K562 (cell line): ENCODE data around the gene XRCC3. TPM values are rescaled to one million over a fixed set of nuclear protein-coding genes. Genes with fewer than 3 reads are reported as not detected.

Source experiments
- ATAC-seq: fragments of 200-7000 bp; cut with Tn5 transposase; 3 replicates; pipeline ENCODE4 v1.9.1; 2020; ENCODE audit warnings: moderate library complexity
- BruUV-seq: library from RNA; stranded (reverse); fragments of 400-500 nt; replicated peaks from 2 replicates; lab custom pipeline; 2021; lab: Mats Ljungman, UMichigan
- CTCF ChIA-PET: fragments of 300-600 bp; formaldehyde crosslinking; extraction: SDS; loops from one replicate; lab custom pipeline; 2021; ENCODE audit warnings: low intra/inter-chr PET ratio; lab: Yijun Ruan, JAX
- POLR2A ChIA-PET: fragments of 300-600, 350-650 bp; sonication (Branson Sonifier 250); formaldehyde crosslinking; extraction: SDS; loops from one replicate; lab custom pipeline; 2021; ENCODE audit warnings: antibody characterized with exemption, inconsistent platforms; lab: Yijun Ruan, JAX
- DNase-seq, 4 experiments: peaks; one replicate each; pipeline versions ENCODE4 v3.0.0 to v3.0.0-alpha.2; 2011 to 2018; ENCODE audit warnings: low spot score in 3 of 4, mixed read lengths in 3 of 4; ENCODE audit errors: extremely low read depth in 1 of 4
- FAIRE-seq: peaks from 2 replicates; lab custom pipeline; 2011; peaks lifted over from hg19 to GRCh38; lab: Jason Lieb, UNC
- H2AFZ ChIP-seq: 2 replicates; pipeline ENCODE4 v1.6.0; 2011; ENCODE audit warnings: low read depth, low read length, control low read depth, inconsistent platforms
- H3K27ac ChIP-seq: fragments of 200-600 bp; 3 replicates; pipeline ENCODE4 v1.8.0; 2011; ENCODE audit warnings: low read depth, mild to moderate bottlenecking, control low read depth, inconsistent platforms, low read length, moderate library complexity, mixed read lengths; ENCODE audit errors: extremely low read depth
- H3K27me3 ChIP-seq, 2 experiments: fragments of 300-600 bp in 1 of 2; 2 replicates in 1 of 2; 3 replicates in 1 of 2; pipeline versions ENCODE4 v1.6.0 to v1.8.0; 2011; ENCODE audit warnings: inconsistent platforms in 2 of 2, low read length in 2 of 2, mild to moderate bottlenecking in 1 of 2, mixed read lengths in 1 of 2, moderate library complexity in 1 of 2; ENCODE audit not compliant: control insufficient read depth in 2 of 2, insufficient read depth in 2 of 2
- H3K36me3 ChIP-seq: fragments of 300-600 bp; 3 replicates; pipeline ENCODE4 v1.8.0; 2011; ENCODE audit warnings: mild to moderate bottlenecking, low read length, inconsistent platforms; ENCODE audit not compliant: control insufficient read depth, insufficient read depth
- H3K4me1 ChIP-seq, 2 experiments: fragments of 200-600 bp in 1 of 2; replicated peaks in 1 of 2; 2 replicates in 1 of 2; 3 replicates in 1 of 2; pipeline versions ENCODE4 v1.5.1 to v1.8.0; 2011; ENCODE audit warnings: inconsistent platforms in 2 of 2, low read length in 2 of 2, mild to moderate bottlenecking in 1 of 2, mixed read lengths in 1 of 2, moderate library complexity in 1 of 2; ENCODE audit not compliant: control insufficient read depth in 2 of 2, insufficient read depth in 2 of 2
- H3K4me2 ChIP-seq: 2 replicates; pipeline ENCODE4 v1.6.1; 2011; ENCODE audit warnings: low read length, control low read depth, inconsistent platforms, mixed read lengths; ENCODE audit not compliant: insufficient read depth
- H3K4me3 ChIP-seq: fragments of 200-600 bp; sonication (generic), shearing (Covaris generic); 2 replicates; pipeline ENCODE4 v1.5.1; 2016; ENCODE audit warnings: control low read depth, inconsistent platforms
- H3K79me2 ChIP-seq: fragments of 200-600 bp; 3 replicates; pipeline ENCODE4 v1.8.0; 2011; ENCODE audit warnings: low read length, inconsistent platforms; ENCODE audit not compliant: control insufficient read depth, insufficient read depth
- H3K9ac ChIP-seq, 2 experiments: 2 replicates each; pipeline versions ENCODE4 v1.6.0 to v1.6.1; 2011; ENCODE audit warnings: low read depth in 2 of 2, low read length in 2 of 2, control low read depth in 1 of 2, inconsistent platforms in 1 of 2, mild to moderate bottlenecking in 1 of 2, mixed read lengths in 1 of 2; ENCODE audit not compliant: insufficient read depth in 1 of 2
- H3K9me1 ChIP-seq: one replicate; pipeline ENCODE4 v1.6.0; 2011; ENCODE audit warnings: inconsistent platforms, mild to moderate bottlenecking, low read length, moderate library complexity; ENCODE audit not compliant: control insufficient read depth, insufficient read depth
- H3K9me3 ChIP-seq: replicated peaks from 2 replicates; pipeline ENCODE4 v1.5.1; 2011; ENCODE audit warnings: low read depth, low read length, inconsistent platforms; ENCODE audit not compliant: control insufficient read depth, insufficient read depth
- H4K20me1 ChIP-seq: replicated peaks from 2 replicates; pipeline ENCODE4 v1.6.1; 2011; ENCODE audit warnings: low read length, inconsistent platforms, mixed read lengths; ENCODE audit not compliant: control insufficient read depth, insufficient read depth
- CBFA2T2 ChIP-seq: fragments of 450-650 bp; conservative IDR thresholded peaks from 2 replicates; pipeline ENCODE4 v1.6.1; 2017; ENCODE audit warnings: mild to moderate bottlenecking
- DACH1 ChIP-seq: fragments of 450-650 bp; IDR thresholded peaks from 2 replicates; pipeline ENCODE4 v1.6.1; 2018; ENCODE audit not compliant: partially characterized antibody
- POLR2G ChIP-seq: fragments of 200-400 bp; formaldehyde crosslinking; IDR thresholded peaks from 2 replicates; pipeline ENCODE4 v1.6.1; 2017; ENCODE audit warnings: low read depth, mild to moderate bottlenecking, antibody characterized with exemption, low read length, moderate library complexity
- POLR3G ChIP-seq: IDR thresholded peaks from 2 replicates; pipeline ENCODE4 v1.6.1; 2011; ENCODE audit not compliant: insufficient read length, insufficient replicate concordance; ENCODE audit errors: extremely low read depth
- RBFOX2 ChIP-seq: fragments of 200-400 bp; formaldehyde crosslinking; IDR thresholded peaks from 2 replicates; pipeline ENCODE4 v1.6.1; 2017; ENCODE audit warnings: low read depth, mild to moderate bottlenecking, low read length, moderate library complexity
- RBM22 ChIP-seq: fragments of 200-400 bp; formaldehyde crosslinking; IDR thresholded peaks from 2 replicates; pipeline ENCODE4 v1.6.1; 2018; ENCODE audit warnings: low read length, low read depth; ENCODE audit not compliant: poor library complexity, severe bottlenecking
- WGBS: fragments of 100-300 bp; shearing (Covaris generic); methylation state at CpG from one replicate; pipeline ENCODE4 v1.1.6; 2016; ENCODE audit warnings: low coverage, mixed read lengths; ENCODE audit not compliant: insufficient coverage; ENCODE audit errors: missing lambda C conversion rate; 5-methylcytosine and 5-hydroxymethylcytosine counted together
- in situ Hi-C: fragments of 300-500 bp; cut with MboI; formaldehyde crosslinking; loops from 4 replicates; pipeline ENCODE4 v1.15.0; 2018; ENCODE audit warnings: inconsistent platforms, mixed read lengths
- intact Hi-C: fragments of 100-400 bp; cut with micrococcal nuclease; formaldehyde crosslinking; loops from 2 replicates; pipeline ENCODE4 v1.14.2; 2022
- polyA plus RNA-seq, 8 experiments: library from polyadenylated mRNA; depleted of rRNA in 4 of 8; stranded (reverse) in 5 of 8; unstranded in 3 of 8; fragments of >200 nt; fragmentation: Nextera tagmentation in 2 of 8; fragmentation: Illumina TruSeq in 1 of 8; extraction: Ambion mirVana in 2 of 8; extraction: Trizol in 1 of 8; gene quantifications; 2 replicates each; pipeline versions ENCODE4 v1.2.1 to v1.2.3, GENCODE V29; 2011 to 2014; ENCODE audit warnings: inconsistent platforms in 1 of 8, missing spikeins in 1 of 8
- total RNA-seq, 7 experiments: library from RNA; depleted of rRNA in 6 of 7; stranded (reverse); fragments of >200 nt in 6 of 7; fragmentation: Illumina TruSeq in 2 of 7; extraction: Trizol in 2 of 7; gene quantifications; 2 replicates each; pipeline versions ENCODE4 v1.2.1 to v1.2.3, GENCODE V29; 2011 to 2021; ENCODE audit warnings: low replicate concordance in 1 of 7
- TF ChIP-seq, protein P1 (sequence below): IDR thresholded peaks from 3 replicates; pipeline ENCODE4 v1.6.1; 2011; ENCODE audit warnings: borderline replicate concordance, mild to moderate bottlenecking; ENCODE audit not compliant: insufficient read length, insufficient read depth
- TF ChIP-seq, protein P2 (sequence below): fragments of 200-800 bp; sonication (Bioruptor generic); IDR thresholded peaks from 2 replicates; pipeline ENCODE4 v1.6.1; 2016; ENCODE audit warnings: missing genetic modification characterization, missing compliant biosample characterization
- TF ChIP-seq, protein P3 (sequence below): fragments of 450-650 bp; formaldehyde crosslinking; conservative IDR thresholded peaks from 2 replicates; pipeline ENCODE4 v1.4.0; 2022; ENCODE audit warnings: mild to moderate bottlenecking, missing genetic modification characterization

The XRCC3 gene
- total and polyA plus RNA-seq, 9 of the 15 experiments (the other 6 are each of a cell fraction or from before 2014, with no cell fraction given), result 0.34 to 59.3 (median 30.3) TPM

DNA sequence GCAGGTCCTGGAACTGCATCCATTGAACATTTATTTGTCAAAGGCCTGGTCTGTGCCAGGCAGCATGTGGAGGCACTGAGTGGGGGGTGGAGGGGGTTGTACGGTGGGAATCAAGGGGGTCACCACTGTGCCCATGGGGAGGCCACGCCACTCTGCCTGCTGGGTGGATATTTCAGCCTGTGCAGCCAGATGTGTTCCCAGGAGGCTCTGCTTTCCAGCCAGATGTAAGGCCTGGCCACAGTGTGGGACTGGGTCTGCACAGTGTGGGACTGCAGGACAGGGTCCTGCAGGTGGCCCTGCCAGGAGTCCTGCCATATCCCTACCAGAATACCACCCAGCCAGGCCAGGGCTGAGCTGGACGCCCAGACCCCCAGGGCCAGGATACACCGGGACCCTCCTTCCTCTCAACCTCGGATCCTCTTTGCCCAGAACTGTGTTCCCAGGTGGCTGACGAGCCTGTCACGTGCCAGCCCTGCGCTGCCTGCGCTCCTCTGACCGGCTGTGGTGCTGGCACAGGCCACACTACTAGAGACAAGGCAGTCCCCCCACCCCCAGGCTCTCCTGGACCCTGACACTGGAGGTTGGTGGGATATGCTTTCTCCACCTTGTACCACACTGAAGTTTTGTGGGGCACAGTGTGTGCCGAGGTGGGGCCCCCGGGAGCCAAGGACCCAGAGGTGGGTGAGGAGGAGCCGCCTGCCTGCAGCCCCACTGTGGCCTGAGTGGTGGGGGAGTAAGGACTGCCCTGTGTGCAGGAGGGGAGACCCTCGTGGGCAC lies 17.5 kb downstream of the XRCC3 start:
- H2AFZ ChIP-seq, result no peak overlapping the region
- H3K36me3 ChIP-seq, result peaks cover 83% of the 10 kb centered on the region; the same call in 2 of the 3 replicates
- no peak for TF ChIP-seq CBFA2T2
- peak; percentile 55 for TF ChIP-seq RBM22
- TF ChIP-seq RBFOX2, result peak; percentile 24; the same call in 1 of the 2 replicates
- TF ChIP-seq DACH1, result no peak
- TF ChIP-seq, protein P1, sequence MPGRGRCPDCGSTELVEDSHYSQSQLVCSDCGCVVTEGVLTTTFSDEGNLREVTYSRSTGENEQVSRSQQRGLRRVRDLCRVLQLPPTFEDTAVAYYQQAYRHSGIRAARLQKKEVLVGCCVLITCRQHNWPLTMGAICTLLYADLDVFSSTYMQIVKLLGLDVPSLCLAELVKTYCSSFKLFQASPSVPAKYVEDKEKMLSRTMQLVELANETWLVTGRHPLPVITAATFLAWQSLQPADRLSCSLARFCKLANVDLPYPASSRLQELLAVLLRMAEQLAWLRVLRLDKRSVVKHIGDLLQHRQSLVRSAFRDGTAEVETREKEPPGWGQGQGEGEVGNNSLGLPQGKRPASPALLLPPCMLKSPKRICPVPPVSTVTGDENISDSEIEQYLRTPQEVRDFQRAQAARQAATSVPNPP, result no peak
- peak; percentile 50 for TF ChIP-seq POLR2G
- no peak for TF ChIP-seq POLR3G
- TF ChIP-seq, protein P2, sequence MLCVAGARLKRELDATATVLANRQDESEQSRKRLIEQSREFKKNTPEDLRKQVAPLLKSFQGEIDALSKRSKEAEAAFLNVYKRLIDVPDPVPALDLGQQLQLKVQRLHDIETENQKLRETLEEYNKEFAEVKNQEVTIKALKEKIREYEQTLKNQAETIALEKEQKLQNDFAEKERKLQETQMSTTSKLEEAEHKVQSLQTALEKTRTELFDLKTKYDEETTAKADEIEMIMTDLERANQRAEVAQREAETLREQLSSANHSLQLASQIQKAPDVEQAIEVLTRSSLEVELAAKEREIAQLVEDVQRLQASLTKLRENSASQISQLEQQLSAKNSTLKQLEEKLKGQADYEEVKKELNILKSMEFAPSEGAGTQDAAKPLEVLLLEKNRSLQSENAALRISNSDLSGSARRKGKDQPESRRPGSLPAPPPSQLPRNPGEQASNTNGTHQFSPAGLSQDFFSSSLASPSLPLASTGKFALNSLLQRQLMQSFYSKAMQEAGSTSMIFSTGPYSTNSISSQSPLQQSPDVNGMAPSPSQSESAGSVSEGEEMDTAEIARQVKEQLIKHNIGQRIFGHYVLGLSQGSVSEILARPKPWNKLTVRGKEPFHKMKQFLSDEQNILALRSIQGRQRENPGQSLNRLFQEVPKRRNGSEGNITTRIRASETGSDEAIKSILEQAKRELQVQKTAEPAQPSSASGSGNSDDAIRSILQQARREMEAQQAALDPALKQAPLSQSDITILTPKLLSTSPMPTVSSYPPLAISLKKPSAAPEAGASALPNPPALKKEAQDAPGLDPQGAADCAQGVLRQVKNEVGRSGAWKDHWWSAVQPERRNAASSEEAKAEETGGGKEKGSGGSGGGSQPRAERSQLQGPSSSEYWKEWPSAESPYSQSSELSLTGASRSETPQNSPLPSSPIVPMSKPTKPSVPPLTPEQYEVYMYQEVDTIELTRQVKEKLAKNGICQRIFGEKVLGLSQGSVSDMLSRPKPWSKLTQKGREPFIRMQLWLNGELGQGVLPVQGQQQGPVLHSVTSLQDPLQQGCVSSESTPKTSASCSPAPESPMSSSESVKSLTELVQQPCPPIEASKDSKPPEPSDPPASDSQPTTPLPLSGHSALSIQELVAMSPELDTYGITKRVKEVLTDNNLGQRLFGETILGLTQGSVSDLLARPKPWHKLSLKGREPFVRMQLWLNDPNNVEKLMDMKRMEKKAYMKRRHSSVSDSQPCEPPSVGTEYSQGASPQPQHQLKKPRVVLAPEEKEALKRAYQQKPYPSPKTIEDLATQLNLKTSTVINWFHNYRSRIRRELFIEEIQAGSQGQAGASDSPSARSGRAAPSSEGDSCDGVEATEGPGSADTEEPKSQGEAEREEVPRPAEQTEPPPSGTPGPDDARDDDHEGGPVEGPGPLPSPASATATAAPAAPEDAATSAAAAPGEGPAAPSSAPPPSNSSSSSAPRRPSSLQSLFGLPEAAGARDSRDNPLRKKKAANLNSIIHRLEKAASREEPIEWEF (CRISPR knock-in tag), result no peak
- TF ChIP-seq, protein P3, sequence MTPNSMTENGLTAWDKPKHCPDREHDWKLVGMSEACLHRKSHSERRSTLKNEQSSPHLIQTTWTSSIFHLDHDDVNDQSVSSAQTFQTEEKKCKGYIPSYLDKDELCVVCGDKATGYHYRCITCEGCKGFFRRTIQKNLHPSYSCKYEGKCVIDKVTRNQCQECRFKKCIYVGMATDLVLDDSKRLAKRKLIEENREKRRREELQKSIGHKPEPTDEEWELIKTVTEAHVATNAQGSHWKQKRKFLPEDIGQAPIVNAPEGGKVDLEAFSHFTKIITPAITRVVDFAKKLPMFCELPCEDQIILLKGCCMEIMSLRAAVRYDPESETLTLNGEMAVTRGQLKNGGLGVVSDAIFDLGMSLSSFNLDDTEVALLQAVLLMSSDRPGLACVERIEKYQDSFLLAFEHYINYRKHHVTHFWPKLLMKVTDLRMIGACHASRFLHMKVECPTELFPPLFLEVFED (CRISPR knock-in tag), result no peak
- TF ChIP-seq, all 486 proteins: peak for 3
- peak overlapping the region in 1 of 2 experiments; percentile 45; a peak in 2 of 4 replicates for H3K9ac ChIP-seq
- no peaks in the 10 kb centered on the region; the same call in 1 of the 2 replicates for H4K20me1 ChIP-seq
- in situ Hi-C loops (no loop called here), intact Hi-C loops (no loop called here)
- no peak overlapping the region for H3K4me3 ChIP-seq
- H3K9me1 ChIP-seq, result no peaks in the 10 kb centered on the region
- H3K27ac ChIP-seq, result no peak overlapping the region
- no peak overlapping the region for H3K4me2 ChIP-seq
- ChIA-PET CTCF (no interaction called here), POLR2A (interaction anchor here (0.6 to 0.7 kb wide), 2 partner anchors 78 to 176 kb away, joined by 3 to 4 read pairs; no protein-coding TSS in a partner anchor)
- H3K4me1 ChIP-seq, result peaks cover 0 to 31% of the 10 kb centered on the region in 2 experiments; a peak in 2 of 5 replicates
- DNase-seq (no peak), ATAC-seq (peak; percentile 16), FAIRE-seq (no peak)
- no TSS peak for BruUV-seq
- no peaks in the 10 kb centered on the region for H3K79me2 ChIP-seq
- 94% methylated on average over 8 of the region's 14 CpGs for WGBS
- no peaks in the 10 kb centered on the region for H3K27me3 ChIP-seq
- H3K9me3 ChIP-seq, result no peaks in the 10 kb centered on the region
